ENCODE data around the gene GPC3. TPM values are rescaled to one million over a fixed set of nuclear protein-coding genes. Genes with fewer than 3 reads are reported as not detected.
"Not testable (repeated sequence)": the region's sequence is repeated elsewhere in the genome, so short reads cannot be mapped to it uniquely, and the experiment has no call there.

GPC3 gene
- total and polyA plus RNA-seq, 4 donors, result 70.5 to 109 (median 76.3) TPM

DNA sequence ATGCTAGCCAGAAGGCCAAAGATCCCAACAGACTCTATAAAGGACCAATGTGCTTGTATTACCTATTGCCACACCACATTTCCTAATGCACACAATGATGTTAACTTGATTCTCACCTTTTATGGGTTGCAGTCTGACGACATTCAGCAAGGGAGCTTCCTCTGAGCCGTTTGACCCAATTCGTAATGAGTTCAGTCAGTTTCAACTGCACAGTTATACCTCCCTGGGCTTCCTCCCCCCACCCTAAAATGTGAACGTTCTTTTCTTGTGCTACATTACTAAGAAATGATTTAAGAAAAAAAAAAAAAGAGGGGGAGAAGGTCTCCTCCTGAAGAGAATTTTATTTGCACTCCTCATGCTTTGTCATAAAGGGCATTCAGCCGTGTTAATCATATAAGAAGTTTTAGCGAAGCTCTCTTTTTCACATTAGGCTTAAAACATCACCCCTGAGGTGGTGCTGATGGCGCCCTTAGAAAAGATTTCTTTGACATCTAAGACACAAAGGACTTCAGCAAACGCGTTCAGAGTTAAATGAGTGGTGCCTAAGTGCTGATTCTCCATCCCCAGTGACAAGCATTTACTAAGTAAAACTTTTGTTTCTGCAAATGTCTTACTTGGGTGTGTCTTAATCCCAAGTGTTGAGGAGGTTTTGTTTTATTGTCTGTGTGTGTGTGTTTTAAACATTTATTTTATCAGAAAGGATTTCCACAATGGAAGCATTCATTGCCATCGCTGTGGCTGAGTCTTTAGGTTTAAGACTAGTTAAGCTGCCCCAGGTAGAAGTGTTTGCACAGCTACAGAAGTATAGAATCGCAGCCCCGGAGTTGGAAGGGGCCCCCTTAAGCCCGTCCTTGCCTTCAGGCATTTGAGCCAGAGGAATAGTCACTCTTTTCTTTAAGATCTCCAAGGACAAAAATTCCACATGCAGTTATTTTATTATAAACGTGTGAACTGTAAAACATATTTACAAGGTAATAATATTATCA is 15.2 kb upstream of the GPC3 start:
- H3K27me3 ChIP-seq (ENCODE audit: control insufficient read depth, insufficient read depth, low read length), result peaks cover 3% of the 10 kb centered on the region
- 23% methylated on average over 3 of the region's 14 CpGs for WGBS (ENCODE audit: insufficient coverage)
- no peak overlapping the region for H3K27ac ChIP-seq (ENCODE audit: low read depth, low read length)
- H3K4me1 ChIP-seq (ENCODE audit: control insufficient read depth, insufficient read depth, low read length), result no peaks in the 10 kb centered on the region
- H3K36me3 ChIP-seq (ENCODE audit: control insufficient read depth, insufficient read depth, low read length), result no peaks in the 10 kb centered on the region
- H3K4me3 ChIP-seq (ENCODE audit: low read depth, low read length), result no peak overlapping the region
- DNase-seq (ENCODE audit: low read depth in 4 of 6, low spot score in 6 of 6), result peak in 1 of 6 donors; percentile 10
- H3K9me3 ChIP-seq (ENCODE audit: control insufficient read depth, insufficient read depth, low read length), result no peaks in the 10 kb centered on the region

DNA sequence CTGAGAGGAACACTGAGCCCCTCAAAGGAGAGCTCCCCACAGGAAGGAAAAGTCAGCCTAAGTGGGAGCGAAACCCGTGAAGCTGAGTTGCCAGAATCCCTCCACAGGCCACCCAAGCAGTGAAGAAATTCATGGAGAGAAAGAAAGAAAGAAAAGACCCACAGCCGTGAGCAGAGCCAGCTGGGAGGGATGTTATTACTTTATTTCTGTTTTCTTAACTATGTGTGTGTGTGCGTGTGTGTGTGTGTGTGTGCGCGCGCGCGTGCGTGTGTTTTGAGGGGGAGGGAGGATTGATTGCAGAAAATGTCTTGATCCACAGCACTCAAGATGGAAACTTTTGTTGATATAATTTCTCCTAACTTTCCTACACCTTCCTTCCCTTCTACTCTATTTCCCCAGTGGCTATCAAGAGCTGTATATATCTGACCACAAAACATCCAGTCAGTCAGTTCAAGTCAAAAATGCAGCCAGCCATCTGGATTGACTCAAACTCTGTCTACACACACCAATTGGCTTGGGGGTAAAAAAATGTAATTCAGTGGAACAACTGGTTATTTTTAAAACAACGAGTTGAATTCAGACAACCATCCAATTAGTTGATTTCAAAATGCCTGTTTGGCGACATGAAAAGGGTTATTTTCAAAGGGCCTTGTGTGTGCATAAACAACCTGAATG is 13.8 kb upstream of the GPC3 start:
- peaks cover 3% of the 10 kb centered on the region for H3K27me3 ChIP-seq (ENCODE audit: control insufficient read depth, insufficient read depth, low read length)
- no peak overlapping the region for H3K4me3 ChIP-seq (ENCODE audit: low read depth, low read length)
- peak overlapping the region; percentile 25 for H3K27ac ChIP-seq (ENCODE audit: low read depth, low read length)
- no peaks in the 10 kb centered on the region for H3K9me3 ChIP-seq (ENCODE audit: control insufficient read depth, insufficient read depth, low read length)
- 33% methylated on average over 1 of the region's 12 CpGs for WGBS (ENCODE audit: insufficient coverage)
- no peaks in the 10 kb centered on the region for H3K4me1 ChIP-seq (ENCODE audit: control insufficient read depth, insufficient read depth, low read length)
- no peak for DNase-seq (ENCODE audit: low read depth in 4 of 6, low spot score in 6 of 6)
- H3K36me3 ChIP-seq (ENCODE audit: control insufficient read depth, insufficient read depth, low read length), result no peaks in the 10 kb centered on the region

DNA sequence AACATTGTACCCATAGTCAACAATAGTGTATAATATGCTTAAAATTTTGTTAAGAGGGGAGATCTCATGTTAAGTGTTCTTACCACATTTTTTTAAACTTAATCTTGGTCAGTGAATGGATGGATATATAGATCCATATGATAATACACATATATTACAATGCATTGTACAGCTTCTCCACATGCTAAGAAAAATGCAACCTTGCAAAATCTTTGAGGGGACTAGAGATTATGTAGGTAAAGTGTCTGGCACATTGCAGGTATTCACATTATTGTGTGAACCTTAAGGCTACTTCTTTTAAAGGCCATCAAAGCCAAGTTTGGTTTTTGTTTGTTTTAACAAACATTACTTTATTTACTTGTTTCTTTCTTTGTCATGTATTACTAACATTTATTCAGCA is 10.4 kb upstream of the GPC3 start:
- Histone ChIP-seq H3K27me3 (ENCODE audit: control insufficient read depth, insufficient read depth, low read length) (peaks cover 3% of the 10 kb centered on the region), H3K9me3 (ENCODE audit: control insufficient read depth, insufficient read depth, low read length) (no peaks in the 10 kb centered on the region), H3K36me3 (ENCODE audit: control insufficient read depth, insufficient read depth, low read length) (no peaks in the 10 kb centered on the region), H3K4me3 (ENCODE audit: low read depth, low read length) (no peak overlapping the region), H3K27ac (ENCODE audit: low read depth, low read length) (no peak overlapping the region), H3K4me1 (ENCODE audit: control insufficient read depth, insufficient read depth, low read length) (no peaks in the 10 kb centered on the region)
- no peak for DNase-seq (ENCODE audit: low read depth in 4 of 6, low spot score in 6 of 6)

DNA sequence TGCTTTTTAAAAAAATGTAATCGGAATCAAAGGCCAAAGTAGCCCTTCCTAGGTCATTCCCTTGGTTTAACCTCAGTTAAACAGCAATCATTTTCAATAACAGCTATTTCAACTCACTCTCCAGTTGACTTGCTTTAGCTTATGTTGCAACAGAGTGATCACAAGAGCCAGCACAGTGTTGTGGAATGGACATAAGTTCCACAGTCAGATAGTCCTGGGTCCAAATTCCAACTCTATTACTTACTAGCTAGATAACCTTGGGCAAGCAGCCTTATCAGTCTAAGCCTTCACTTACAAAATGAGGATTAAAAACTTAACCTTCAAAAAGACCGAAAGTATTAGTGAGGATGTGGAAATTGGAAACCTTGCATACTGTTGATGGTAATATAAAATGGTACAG is 9.2 kb upstream of the GPC3 start:
- no peaks in the 10 kb centered on the region for H3K4me1 ChIP-seq (ENCODE audit: control insufficient read depth, insufficient read depth, low read length)
- 67% methylated on average over 1 of the region's 2 CpGs for WGBS (ENCODE audit: insufficient coverage)
- peaks cover under 1% of the 10 kb centered on the region for H3K27me3 ChIP-seq (ENCODE audit: control insufficient read depth, insufficient read depth, low read length)
- no peaks in the 10 kb centered on the region for H3K9me3 ChIP-seq (ENCODE audit: control insufficient read depth, insufficient read depth, low read length)
- no peaks in the 10 kb centered on the region for H3K36me3 ChIP-seq (ENCODE audit: control insufficient read depth, insufficient read depth, low read length)
- H3K4me3 ChIP-seq (ENCODE audit: low read depth, low read length), result no peak overlapping the region
- no peak overlapping the region for H3K27ac ChIP-seq (ENCODE audit: low read depth, low read length)
- no peak for DNase-seq (ENCODE audit: low read depth in 4 of 6, low spot score in 6 of 6)

DNA sequence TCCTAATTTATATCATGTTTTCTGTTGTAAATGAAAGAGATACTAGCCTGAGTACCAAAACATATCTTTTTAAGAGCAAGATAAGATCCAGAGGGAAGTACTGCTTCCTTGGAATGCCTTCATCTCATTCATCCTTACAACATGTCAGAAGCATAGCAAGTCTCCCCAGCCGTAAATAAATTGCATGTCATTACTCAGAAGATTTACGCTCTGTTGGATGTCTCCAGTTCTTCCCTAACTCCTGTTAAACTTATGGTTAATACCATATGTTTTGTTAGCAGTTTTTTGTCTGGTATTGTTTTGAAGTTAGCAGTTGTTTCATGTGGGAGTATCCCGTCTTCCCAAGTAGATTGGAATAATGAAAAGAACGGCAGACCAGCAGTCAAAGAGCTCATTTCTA is 7.5 kb upstream of the GPC3 start:
- 51% methylated on average over 2 of the region's 4 CpGs for WGBS (ENCODE audit: insufficient coverage)
- Histone ChIP-seq H3K4me3 (ENCODE audit: low read depth, low read length) (no peak overlapping the region), H3K4me1 (ENCODE audit: control insufficient read depth, insufficient read depth, low read length) (no peaks in the 10 kb centered on the region), H3K9me3 (ENCODE audit: control insufficient read depth, insufficient read depth, low read length) (no peaks in the 10 kb centered on the region), H3K27me3 (ENCODE audit: control insufficient read depth, insufficient read depth, low read length) (no peaks in the 10 kb centered on the region), H3K27ac (ENCODE audit: low read depth, low read length) (no peak overlapping the region), H3K36me3 (ENCODE audit: control insufficient read depth, insufficient read depth, low read length) (no peaks in the 10 kb centered on the region)
- DNase-seq (ENCODE audit: low read depth in 4 of 6, low spot score in 6 of 6), result no peak

DNA sequence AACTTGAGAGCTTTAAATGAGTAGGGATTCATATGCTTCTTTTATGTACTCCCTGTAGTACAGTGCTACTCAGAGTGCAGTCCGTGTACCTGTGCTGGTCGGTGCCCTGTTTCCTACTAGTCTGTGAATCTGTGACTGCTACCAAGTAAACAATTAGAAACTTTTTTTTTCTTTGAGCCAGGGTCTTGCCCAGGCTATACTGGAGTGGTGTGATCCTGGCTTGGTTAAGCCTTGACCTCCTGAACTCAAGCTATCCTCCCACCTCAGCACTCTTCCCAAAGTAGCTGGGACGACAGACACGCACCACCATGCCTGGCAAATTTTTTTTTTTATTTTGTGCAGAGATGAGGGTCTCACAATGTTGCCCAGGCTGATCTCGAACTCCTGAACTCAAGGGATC is 6.4 kb upstream of the GPC3 start:
- H3K27ac ChIP-seq (ENCODE audit: low read depth, low read length), result no peak overlapping the region
- H3K27me3 ChIP-seq (ENCODE audit: control insufficient read depth, insufficient read depth, low read length), result peaks cover 2% of the 10 kb centered on the region
- no peak for DNase-seq (ENCODE audit: low read depth in 4 of 6, low spot score in 6 of 6)
- no peaks in the 10 kb centered on the region for H3K36me3 ChIP-seq (ENCODE audit: control insufficient read depth, insufficient read depth, low read length)
- WGBS (ENCODE audit: insufficient coverage), result no CpG with 5 or more reads among the region's 5 CpGs
- no peaks in the 10 kb centered on the region for H3K9me3 ChIP-seq (ENCODE audit: control insufficient read depth, insufficient read depth, low read length)
- no peaks in the 10 kb centered on the region for H3K4me1 ChIP-seq (ENCODE audit: control insufficient read depth, insufficient read depth, low read length)
- no peak overlapping the region for H3K4me3 ChIP-seq (ENCODE audit: low read depth, low read length)

DNA sequence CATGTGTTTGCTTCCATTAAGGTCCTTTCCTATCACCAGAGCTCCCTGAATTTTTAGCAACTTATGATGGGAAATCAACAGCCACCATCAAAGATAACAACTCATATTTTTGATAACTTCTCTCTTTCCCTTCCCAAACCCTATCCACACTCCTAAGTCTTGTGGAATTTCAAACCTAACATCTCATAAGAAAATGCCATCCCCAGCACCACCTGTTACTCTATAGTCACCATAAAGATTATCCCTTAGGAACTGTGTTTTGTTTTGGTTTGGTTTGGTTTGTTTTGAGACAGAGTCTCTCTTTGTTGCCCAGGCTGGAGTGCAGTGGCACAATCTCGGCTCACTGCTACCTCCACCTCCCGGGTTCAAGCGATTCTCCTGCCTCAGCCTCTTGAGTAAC is 5.7 kb upstream of the GPC3 start:
- WGBS (ENCODE audit: insufficient coverage), result 92% methylated on average over 3 of the region's 3 CpGs
- H3K27me3 ChIP-seq (ENCODE audit: control insufficient read depth, insufficient read depth, low read length); H3K9me3 ChIP-seq (ENCODE audit: control insufficient read depth, insufficient read depth, low read length): not testable (repeated sequence)

DNA sequence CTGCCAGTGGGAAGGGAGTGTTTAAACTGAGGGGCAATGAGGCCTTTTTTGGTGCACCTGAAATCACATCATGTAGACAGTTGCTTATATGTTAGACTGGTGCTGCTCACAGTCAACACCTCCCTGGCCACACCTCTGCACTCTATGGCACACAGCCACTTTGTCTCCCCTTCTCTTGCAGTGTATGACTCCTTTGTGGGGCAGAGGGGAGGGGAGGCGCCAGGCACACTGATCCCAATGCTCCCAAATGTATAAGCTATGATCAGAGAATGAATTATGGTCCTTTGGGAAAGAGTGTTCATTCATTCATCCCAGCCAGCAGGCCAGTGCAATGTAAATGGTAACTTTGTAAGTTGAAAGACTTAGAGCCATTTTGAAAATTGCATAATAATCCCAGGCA is 4.6 kb upstream of the GPC3 start:
- DNase-seq (ENCODE audit: low read depth in 4 of 6, low spot score in 6 of 6), result no peak
- Histone ChIP-seq H3K27me3 (ENCODE audit: control insufficient read depth, insufficient read depth, low read length) (peaks cover 10% of the 10 kb centered on the region), H3K4me1 (ENCODE audit: control insufficient read depth, insufficient read depth, low read length) (peaks cover 9% of the 10 kb centered on the region), H3K27ac (ENCODE audit: low read depth, low read length) (no peak overlapping the region), H3K9me3 (ENCODE audit: control insufficient read depth, insufficient read depth, low read length) (no peaks in the 10 kb centered on the region), H3K36me3 (ENCODE audit: control insufficient read depth, insufficient read depth, low read length) (no peaks in the 10 kb centered on the region), H3K4me3 (ENCODE audit: low read depth, low read length) (no peak overlapping the region)
- WGBS (ENCODE audit: insufficient coverage), result 40% methylated on average over 1 of the region's 1 CpG

More for the DNA sequence above, 5.7 kb upstream of the GPC3 start:
- H3K4me1 ChIP-seq (ENCODE audit: control insufficient read depth, insufficient read depth, low read length); H3K27ac ChIP-seq (ENCODE audit: low read depth, low read length); DNase-seq (ENCODE audit: low read depth in 4 of 6, low spot score in 6 of 6); H3K36me3 ChIP-seq (ENCODE audit: control insufficient read depth, insufficient read depth, low read length); H3K4me3 ChIP-seq (ENCODE audit: low read depth, low read length): not testable (repeated sequence)

DNA sequence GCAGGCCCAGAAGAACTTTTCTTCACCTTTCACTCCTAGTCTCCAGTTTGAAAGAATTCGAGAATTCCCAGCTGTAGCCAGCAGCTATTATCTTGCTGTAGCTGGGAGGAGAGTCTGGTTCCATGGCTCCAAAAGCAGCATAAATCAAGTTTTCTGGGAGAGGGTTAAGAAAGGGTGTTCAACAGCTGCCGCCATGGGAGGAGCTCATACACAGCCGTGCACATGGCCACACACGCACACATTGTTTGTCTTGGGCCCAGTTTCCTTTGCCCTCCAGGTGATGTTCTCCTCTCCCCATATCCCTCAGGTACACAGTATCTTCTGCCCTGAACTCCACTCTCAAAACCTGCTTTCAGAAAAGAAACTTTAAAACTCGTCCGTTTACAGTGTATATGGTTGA is 4.1 kb upstream of the GPC3 start:
- Histone ChIP-seq H3K9me3 (ENCODE audit: control insufficient read depth, insufficient read depth, low read length) (no peaks in the 10 kb centered on the region), H3K4me3 (ENCODE audit: low read depth, low read length) (no peak overlapping the region), H3K4me1 (ENCODE audit: control insufficient read depth, insufficient read depth, low read length) (peaks cover 14% of the 10 kb centered on the region), H3K27ac (ENCODE audit: low read depth, low read length) (no peak overlapping the region), H3K36me3 (ENCODE audit: control insufficient read depth, insufficient read depth, low read length) (no peaks in the 10 kb centered on the region), H3K27me3 (ENCODE audit: control insufficient read depth, insufficient read depth, low read length) (peaks cover 12% of the 10 kb centered on the region)
- WGBS (ENCODE audit: insufficient coverage), result 42% methylated on average over 4 of the region's 6 CpGs
- no peak for DNase-seq (ENCODE audit: low read depth in 4 of 6, low spot score in 6 of 6)

DNA sequence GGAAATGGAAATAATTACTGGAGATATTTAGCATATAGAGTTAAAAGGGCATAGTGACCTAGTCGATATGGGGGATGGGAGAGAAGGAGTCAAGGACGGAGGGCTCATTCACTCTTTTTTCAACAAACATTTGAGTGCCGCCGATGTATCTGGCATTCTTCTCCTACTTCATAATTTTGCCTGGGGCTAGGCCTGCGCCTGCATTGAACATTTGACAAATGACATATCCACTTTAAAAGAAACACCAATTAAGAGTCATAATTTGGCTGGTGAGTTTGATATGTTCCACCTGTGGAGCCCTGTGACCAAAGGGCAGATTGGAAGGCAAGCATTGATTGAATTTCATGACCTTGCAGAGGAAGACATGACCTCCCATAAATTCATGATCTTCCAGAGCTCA is 2.6 kb upstream of the GPC3 start:
- Histone ChIP-seq H3K4me3 (ENCODE audit: low read depth, low read length) (no peak overlapping the region), H3K4me1 (ENCODE audit: control insufficient read depth, insufficient read depth, low read length) (peaks cover 27% of the 10 kb centered on the region), H3K9me3 (ENCODE audit: control insufficient read depth, insufficient read depth, low read length) (peaks cover 4% of the 10 kb centered on the region), H3K27ac (ENCODE audit: low read depth, low read length) (no peak overlapping the region), H3K27me3 (ENCODE audit: control insufficient read depth, insufficient read depth, low read length) (peaks cover 16% of the 10 kb centered on the region), H3K36me3 (ENCODE audit: control insufficient read depth, insufficient read depth, low read length) (no peaks in the 10 kb centered on the region)
- no peak for DNase-seq (ENCODE audit: low read depth in 4 of 6, low spot score in 6 of 6)
- WGBS (ENCODE audit: insufficient coverage), result no CpG with 5 or more reads among the region's 5 CpGs

Measured in spinal cord (tissue), 10 donors.